ENCODE data around the gene LPGAT1.

DNA sequence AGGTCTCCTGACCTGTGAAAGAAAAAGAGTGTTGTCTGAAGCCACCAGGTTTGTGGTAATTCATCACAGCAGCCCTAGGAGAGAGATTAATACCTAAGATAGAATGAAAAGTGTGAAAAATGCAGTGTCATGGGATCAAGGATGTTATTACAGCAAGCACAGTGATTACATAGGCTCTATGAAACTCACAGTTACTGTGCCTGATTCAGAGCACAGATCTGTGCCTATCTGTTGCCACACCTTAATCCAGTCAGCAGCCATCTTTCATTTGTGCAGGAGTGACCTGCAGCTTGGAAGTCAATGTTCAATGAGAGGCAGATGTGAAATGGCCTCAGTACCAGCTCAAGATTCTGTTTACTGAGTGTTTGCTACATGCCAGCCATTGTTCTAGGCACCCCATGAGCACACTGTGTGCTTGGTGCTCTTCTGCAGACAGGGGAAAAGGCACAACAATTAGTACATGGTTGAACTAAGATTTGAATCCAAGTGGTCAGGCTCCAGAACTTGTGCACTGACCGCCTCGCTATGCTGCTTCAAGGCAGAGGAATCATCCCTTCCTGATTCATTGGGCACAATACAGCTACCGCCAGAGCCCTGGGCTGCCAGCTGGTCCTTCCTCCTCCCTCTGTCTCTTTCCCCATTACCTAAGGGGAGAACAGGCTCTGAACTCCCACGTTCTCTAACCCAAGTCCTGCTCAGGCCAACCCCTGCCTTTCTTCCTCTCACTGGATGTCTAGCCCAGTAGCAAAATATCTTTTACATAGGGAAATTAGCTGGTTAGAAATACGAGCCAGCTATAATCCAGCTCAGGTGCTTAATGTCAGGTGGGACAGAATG is 98.9 kb downstream of the LPGAT1 start:
- TF ChIP-seq, protein P1, sequence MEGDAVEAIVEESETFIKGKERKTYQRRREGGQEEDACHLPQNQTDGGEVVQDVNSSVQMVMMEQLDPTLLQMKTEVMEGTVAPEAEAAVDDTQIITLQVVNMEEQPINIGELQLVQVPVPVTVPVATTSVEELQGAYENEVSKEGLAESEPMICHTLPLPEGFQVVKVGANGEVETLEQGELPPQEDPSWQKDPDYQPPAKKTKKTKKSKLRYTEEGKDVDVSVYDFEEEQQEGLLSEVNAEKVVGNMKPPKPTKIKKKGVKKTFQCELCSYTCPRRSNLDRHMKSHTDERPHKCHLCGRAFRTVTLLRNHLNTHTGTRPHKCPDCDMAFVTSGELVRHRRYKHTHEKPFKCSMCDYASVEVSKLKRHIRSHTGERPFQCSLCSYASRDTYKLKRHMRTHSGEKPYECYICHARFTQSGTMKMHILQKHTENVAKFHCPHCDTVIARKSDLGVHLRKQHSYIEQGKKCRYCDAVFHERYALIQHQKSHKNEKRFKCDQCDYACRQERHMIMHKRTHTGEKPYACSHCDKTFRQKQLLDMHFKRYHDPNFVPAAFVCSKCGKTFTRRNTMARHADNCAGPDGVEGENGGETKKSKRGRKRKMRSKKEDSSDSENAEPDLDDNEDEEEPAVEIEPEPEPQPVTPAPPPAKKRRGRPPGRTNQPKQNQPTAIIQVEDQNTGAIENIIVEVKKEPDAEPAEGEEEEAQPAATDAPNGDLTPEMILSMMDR (IDR thresholded peaks at IDR 0.05), result no peak
- TF ChIP-seq ZFX (IDR thresholded peaks at IDR 0.05; ENCODE audit: borderline replicate concordance), result no peak
